B cell (primary cell): ENCODE measurements around the gene MOB2. TPM values are rescaled to one million over a fixed set of nuclear protein-coding genes. Genes with fewer than 3 reads are reported as not detected.

Experiments
- ATAC-seq: fragments of 200-7000 bp; cut with Tn5 transposase; one replicate; pipeline ENCODE4 v1.10.0; 2021; ENCODE audit warnings: low read depth, mild to moderate bottlenecking, moderate number of reproducible peaks, moderate library complexity
- CTCF ChIA-PET: fragments of 350-600 bp; sonication (Branson Sonifier 250); formaldehyde crosslinking; loops from one replicate; lab custom pipeline; 2021; ENCODE audit warnings: antibody characterized with exemption, inconsistent platforms; lab: Charles Lee
- POLR2A ChIA-PET: fragments of 350-600 bp; sonication (Branson Sonifier 250); formaldehyde crosslinking; loops from one replicate; lab custom pipeline; 2021; ENCODE audit warnings: antibody characterized with exemption; lab: Charles Lee
- DNase-seq: peaks from one replicate; pipeline ENCODE4 v3.0.0; 2013
- H2AFZ ChIP-seq: 2 replicates; pipeline ENCODE4 v1.6.1; 2012; ENCODE audit warnings: mild to moderate bottlenecking, low read depth, low read length; ENCODE audit not compliant: insufficient read depth, poor library complexity, severe bottlenecking
- H3K27ac ChIP-seq, 2 donors: 1 replicate in 1 of 2; 2 replicates in 1 of 2; pipeline ENCODE4 v1.5.1; 2012 to 2013; ENCODE audit warnings: low read length in 2 of 2, mild to moderate bottlenecking in 2 of 2, moderate library complexity in 1 of 2
- H3K27me3 ChIP-seq, 4 experiments: fragments of 200-600 bp in 1 of 4; sonication (generic) in 1 of 4; replicated peaks in 1 of 4; 1 replicate in 2 of 4; 2 replicates in 2 of 4; pipeline versions ENCODE4 v1.6.1 to v1.7.0; 2013 to 2016; ENCODE audit warnings: low read length in 3 of 4, mild to moderate bottlenecking in 2 of 4, mixed read lengths in 1 of 4, moderate library complexity in 1 of 4; ENCODE audit not compliant: insufficient read depth in 4 of 4, control insufficient read depth in 3 of 4; ENCODE audit errors: control extremely low read depth in 1 of 4
- H3K36me3 ChIP-seq, 2 experiments: replicated peaks in 1 of 2; 1 replicate in 1 of 2; 2 replicates in 1 of 2; pipeline versions ENCODE4 v1.6.1 to v1.7.1; 2013; ENCODE audit warnings: low read length in 1 of 2; ENCODE audit not compliant: insufficient read depth in 2 of 2, control insufficient read depth in 1 of 2; ENCODE audit errors: control extremely low read depth in 1 of 2, extremely low read depth in 1 of 2
- H3K4me1 ChIP-seq, 2 donors: fragments of 200-600 bp in 1 of 2; sonication (generic) in 1 of 2; 1 replicate in 1 of 2; 2 replicates in 1 of 2; pipeline versions ENCODE4 v1.5.1 to v1.6.1; 2013 to 2017; ENCODE audit warnings: low read length in 2 of 2; ENCODE audit not compliant: control insufficient read depth in 2 of 2, insufficient read depth in 2 of 2
- H3K4me2 ChIP-seq: replicated peaks from 2 replicates; pipeline ENCODE3; 2012; ENCODE audit warnings: mild to moderate bottlenecking, low read depth, low read length; ENCODE audit not compliant: poor library complexity, severe bottlenecking
- H3K4me3 ChIP-seq, 5 experiments: fragments of 200-600 bp in 1 of 5; sonication (generic) in 1 of 5; 1 replicate in 3 of 5; 2 replicates in 2 of 5; pipeline versions ENCODE4 v1.5.1 to v1.7.0; 2011 to 2016; ENCODE audit warnings: low read length in 4 of 5, mild to moderate bottlenecking in 4 of 5, low read depth in 2 of 5, control low read depth in 1 of 5, moderate library complexity in 1 of 5; ENCODE audit not compliant: insufficient read depth in 1 of 5; ENCODE audit errors: control extremely low read depth in 1 of 5, extremely low read depth in 1 of 5
- H3K79me2 ChIP-seq: fragments of 200-600 bp; sonication (generic); one replicate; pipeline ENCODE4 v1.6.0; 2016; ENCODE audit warnings: low read length; ENCODE audit not compliant: control insufficient read depth, insufficient read depth
- H3K9ac ChIP-seq: fragments of 200-600 bp; sonication (generic); 2 replicates; pipeline ENCODE4 v1.6.1; 2017; ENCODE audit warnings: mild to moderate bottlenecking, low read length, moderate library complexity
- H3K9me3 ChIP-seq, 3 donors: one replicate each; pipeline versions ENCODE4 v1.6.1 to v1.7.1; 2013; ENCODE audit warnings: low read length in 2 of 3; ENCODE audit not compliant: control insufficient read depth in 2 of 3, insufficient read depth in 1 of 3; ENCODE audit errors: control extremely low read depth in 1 of 3
- H4K20me1 ChIP-seq: 2 replicates; pipeline ENCODE4 v1.6.0; 2012; ENCODE audit warnings: mild to moderate bottlenecking, low read length; ENCODE audit not compliant: insufficient read depth, control insufficient read depth, poor library complexity, severe bottlenecking
- H3K27ac Mint-ChIP-seq: one replicate; pipeline ENCODE4 v1.8.0; 2021; ENCODE audit warnings: mixed read lengths
- H3K27me3 Mint-ChIP-seq: one replicate; pipeline ENCODE4 v1.8.0; 2021; ENCODE audit warnings: mixed read lengths
- H3K4me1 Mint-ChIP-seq: one replicate; pipeline ENCODE4 v1.8.0; 2021; ENCODE audit warnings: mixed read lengths
- H3K4me3 Mint-ChIP-seq: one replicate; pipeline ENCODE4 v1.8.0; 2021; ENCODE audit warnings: mixed read lengths
- H3K9me3 Mint-ChIP-seq: one replicate; pipeline ENCODE4 v1.8.0; 2022; ENCODE audit warnings: mixed read lengths; ENCODE audit not compliant: insufficient read depth
- CTCF ChIP-seq: fragments of 200-600 bp; IDR thresholded peaks from one replicate; pipeline ENCODE4 v1.8.0; 2022; ENCODE audit warnings: antibody characterized with exemption, mild to moderate bottlenecking
- EZH2 ChIP-seq: IDR thresholded peaks from 2 replicates; pipeline ENCODE4 v1.6.1; 2012; ENCODE audit warnings: borderline replicate concordance, low read depth, mild to moderate bottlenecking, moderate library complexity, low read length; ENCODE audit not compliant: insufficient read depth, poor library complexity, severe bottlenecking
- WGBS: methylation state at CpG from one replicate; pipeline ENCODE4 v1.1.5; 2013; ENCODE audit warnings: missing lambda C conversion rate; ENCODE audit not compliant: insufficient coverage; 5-methylcytosine and 5-hydroxymethylcytosine counted together
- intact Hi-C: fragments of 100-400 bp; cut with micrococcal nuclease; formaldehyde crosslinking; loops from one replicate; pipeline ENCODE4 v1.10.0; 2022
- polyA plus RNA-seq: library from polyadenylated mRNA; depleted of rRNA; stranded (reverse); fragments of >200 nt; gene quantifications from 2 replicates; pipeline ENCODE4 v1.2.3, GENCODE V29; 2012
- total RNA-seq, 2 donors: library from RNA; stranded (reverse); fragments of 120-200 nt in 1 of 2; gene quantifications; 1 replicate in 1 of 2; 2 replicates in 1 of 2; pipeline versions ENCODE4 v1.2.3 to v1.2.4, GENCODE V29; 2013 to 2022

Gene MOB2
- total and polyA plus RNA-seq, 2 donors (not counting 1 experiment from before 2014, with no cell fraction given), result 55.7 to 57.6 TPM

- 85% methylated on average over 17 of the region's 19 CpGs for WGBS
- peak; percentile 12 for ATAC-seq
- Mint-ChIP-seq H3K4me3 (peak overlapping the region; percentile 78), H3K27me3 (no peaks in the 10 kb centered on the region), H3K27ac (peak overlapping the region; percentile 70), H3K9me3 (no peaks in the 10 kb centered on the region), H3K4me1 (peaks cover 65% of the 10 kb centered on the region)
- CTCF ChIA-PET, result interaction anchor here (1.4 to 4.1 kb wide), 4 partner anchors 26 to 481 kb away, joined by 3 to 19 read pairs (median 3); no protein-coding TSS in a partner anchor
- Histone ChIP-seq H3K9ac (peak overlapping the region; percentile 22), H3K27ac (peak overlapping the region; percentile 19 to 73), H3K36me3 (no peaks in the 10 kb centered on the region), H3K9me3 (no peaks in the 10 kb centered on the region), H3K4me1 (peaks cover 33 to 40% of the 10 kb centered on the region in 2 donors), H3K27me3 (no peaks in the 10 kb centered on the region), H3K4me2 (peak overlapping the region; percentile 73), H2AFZ (no peak overlapping the region), H3K4me3 (no peak overlapping the region), H4K20me1 (peaks cover 98% of the 10 kb centered on the region), H3K79me2 (peaks cover 99% of the 10 kb centered on the region)
- POLR2A ChIA-PET, result no interaction called here
- peak; percentile 52 for DNase-seq
- intact Hi-C loops, result loop anchor here (1.0 to 5.0 kb wide), 2 partner anchors 54 to 208 kb away; no protein-coding TSS in a partner anchor
- TF ChIP-seq EZH2, result no peak
- TF ChIP-seq CTCF, result no peak
Observed at GRCh38 chr11:1520663-1521267, 34.2 kb upstream of the MOB2 start.

- peaks cover 98% of the 10 kb centered on the region for H4K20me1 ChIP-seq
- H3K27ac ChIP-seq, result no peak overlapping the region
- H3K9ac ChIP-seq, result no peak overlapping the region
- WGBS, result 80% methylated on average over 13 of the region's 13 CpGs
- H3K4me2 ChIP-seq, result peak overlapping the region; percentile 73
- H3K4me3 Mint-ChIP-seq, result no peak overlapping the region
- peaks cover 68% of the 10 kb centered on the region for H3K4me1 Mint-ChIP-seq
- intact Hi-C loops, result loop anchor here (5.0 kb wide), 1 partner anchor 208 kb away; no protein-coding TSS in a partner anchor
- H3K4me1 ChIP-seq, result peaks cover 39 to 45% of the 10 kb centered on the region in 2 donors
- no peak overlapping the region for H3K27ac Mint-ChIP-seq
- ATAC-seq (no peak), DNase-seq (no peak)
- no peaks in the 10 kb centered on the region for H3K27me3 Mint-ChIP-seq
- no peak overlapping the region for H2AFZ ChIP-seq
- POLR2A ChIA-PET, result no interaction called here
- no peak overlapping the region for H3K4me3 ChIP-seq
- TF ChIP-seq CTCF (no peak), EZH2 (no peak)
- no peaks in the 10 kb centered on the region for H3K9me3 Mint-ChIP-seq
- H3K36me3 ChIP-seq, result no peaks in the 10 kb centered on the region
- peaks cover 99% of the 10 kb centered on the region for H3K79me2 ChIP-seq
- no peaks in the 10 kb centered on the region for H3K27me3 ChIP-seq
- CTCF ChIA-PET, result interaction anchor here (1.4 kb wide), 1 partner anchor 482 kb away, joined by 3 read pairs; no protein-coding TSS in a partner anchor
- no peaks in the 10 kb centered on the region for H3K9me3 ChIP-seq
Observed at GRCh38 chr11:1520209-1520662, 33.7 kb upstream of the MOB2 start.
